Measurements from ENCODE around the gene RNF123. TPM values are rescaled to one million over a fixed set of nuclear protein-coding genes. Genes with fewer than 3 reads are reported as not detected.
"Not testable (repeated sequence)": the region's sequence is repeated elsewhere in the genome, so short reads cannot be mapped to it uniquely, and the experiment has no call there.

RNF123 gene
- total RNA-seq, 1 donor from 2014 or later, result 45.1 TPM

- H3K9me3 Mint-ChIP-seq; H3K4me3 Mint-ChIP-seq (ENCODE audit: low read depth); DNase-seq (ENCODE audit: low spot score); H3K27ac Mint-ChIP-seq; H3K27me3 Mint-ChIP-seq (ENCODE audit: low read depth); intact Hi-C loops (cut with micrococcal nuclease): not testable (repeated sequence)
- H3K36me3 Mint-ChIP-seq (ENCODE audit: low read depth), result peaks cover 15% of the 10 kb centered on the region
- H3K4me1 Mint-ChIP-seq (ENCODE audit: low read depth), result peaks cover 15% of the 10 kb centered on the region
Measured at GRCh38 chr3:49687424-49687795, 1.9 kb upstream of the RNF123 start.

DNA sequence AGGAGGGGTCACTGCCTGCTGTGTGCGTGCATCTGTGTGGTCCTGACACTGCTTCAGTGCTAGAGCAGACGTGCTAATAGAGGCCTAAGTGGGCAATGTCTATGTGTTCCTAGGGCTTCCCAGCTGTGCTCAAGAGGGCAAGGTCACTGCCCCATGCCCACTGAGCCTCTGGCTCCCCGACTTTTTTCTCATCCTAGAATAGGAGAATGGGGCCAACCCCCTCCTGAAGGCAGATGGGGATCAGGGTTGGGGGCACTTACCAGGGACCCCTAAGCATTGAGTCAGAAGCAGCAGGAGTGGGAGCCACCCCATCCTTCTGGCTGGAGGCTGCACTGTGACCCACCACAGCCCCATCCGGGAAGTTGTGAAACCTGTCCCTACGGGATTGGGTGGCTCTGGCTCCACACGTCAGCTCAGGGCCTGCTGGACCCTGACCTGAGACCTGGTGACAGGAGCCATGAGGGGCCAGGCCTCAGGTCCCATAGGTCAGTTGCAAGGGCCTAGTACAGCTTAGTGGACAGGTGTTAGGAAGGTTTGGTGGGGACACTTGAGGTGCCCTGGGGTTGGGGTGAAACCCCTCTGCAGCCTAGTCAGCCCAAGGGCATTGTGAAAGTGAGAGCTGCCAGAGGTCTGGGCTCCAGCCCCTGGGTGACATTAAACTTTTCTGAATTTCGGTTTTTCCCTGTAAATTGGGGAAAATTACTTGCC lies 865 bp upstream of the RNF123 start:
- Mint-ChIP-seq H3K27ac (peak overlapping the region; percentile 94), H3K4me3 (ENCODE audit: low read depth) (peak overlapping the region; percentile 96), H3K4me1 (ENCODE audit: low read depth) (peaks cover 18% of the 10 kb centered on the region)
- H3K36me3 Mint-ChIP-seq (ENCODE audit: low read depth); H3K27me3 Mint-ChIP-seq (ENCODE audit: low read depth); H3K9me3 Mint-ChIP-seq; DNase-seq (ENCODE audit: low spot score): not testable (repeated sequence)
- intact Hi-C loops (cut with micrococcal nuclease), result loop anchor here (1.0 kb wide), 1 partner anchor 14 kb away; the partner anchor contains the start of gene APEH

DNA sequence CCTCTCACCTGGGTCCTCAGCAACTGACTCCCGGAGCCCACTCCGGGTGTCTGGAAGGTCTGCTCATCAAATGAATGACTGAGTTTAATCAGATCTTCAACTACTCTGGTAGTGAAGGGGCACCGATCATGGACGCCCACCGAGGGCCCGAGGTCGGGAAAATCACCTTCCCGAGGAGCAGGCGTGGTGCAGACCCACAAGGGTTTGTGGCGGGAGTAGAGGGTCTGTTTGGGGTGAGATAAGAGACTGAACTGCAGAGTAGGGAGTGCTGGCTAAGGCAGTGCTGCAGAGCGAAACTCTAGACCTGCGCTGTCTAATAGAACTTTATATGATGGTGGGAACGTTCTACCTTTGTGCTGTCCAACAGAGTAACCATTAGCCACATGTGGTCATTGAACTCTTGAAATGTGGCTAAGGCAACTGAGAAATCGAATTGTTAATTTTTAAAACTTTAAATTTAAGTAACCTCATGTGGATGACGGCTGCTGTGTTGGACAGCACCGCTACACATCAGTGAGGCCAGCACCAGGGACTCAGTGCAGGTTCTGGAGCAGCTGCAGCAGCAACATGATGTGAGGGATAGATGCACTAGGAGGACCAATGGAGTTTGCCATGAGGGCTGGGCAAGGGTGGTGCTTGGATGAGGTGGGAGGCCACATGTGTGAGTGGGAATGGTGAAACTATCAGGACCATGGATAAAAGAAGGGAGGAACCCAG lies 709 bp downstream of the RNF123 start:
- intact Hi-C loops (cut with micrococcal nuclease), result loop anchor here (1.0 kb wide), 1 partner anchor 16 kb away; the partner anchor contains the start of gene APEH
- not testable (repeated sequence) for H3K36me3 Mint-ChIP-seq (ENCODE audit: low read depth); H3K27me3 Mint-ChIP-seq (ENCODE audit: low read depth); DNase-seq (ENCODE audit: low spot score); H3K9me3 Mint-ChIP-seq
- peak overlapping the region; percentile 96 for H3K4me3 Mint-ChIP-seq (ENCODE audit: low read depth)
- peak overlapping the region; percentile 94 for H3K27ac Mint-ChIP-seq
- H3K4me1 Mint-ChIP-seq (ENCODE audit: low read depth), result peaks cover 18% of the 10 kb centered on the region

DNA sequence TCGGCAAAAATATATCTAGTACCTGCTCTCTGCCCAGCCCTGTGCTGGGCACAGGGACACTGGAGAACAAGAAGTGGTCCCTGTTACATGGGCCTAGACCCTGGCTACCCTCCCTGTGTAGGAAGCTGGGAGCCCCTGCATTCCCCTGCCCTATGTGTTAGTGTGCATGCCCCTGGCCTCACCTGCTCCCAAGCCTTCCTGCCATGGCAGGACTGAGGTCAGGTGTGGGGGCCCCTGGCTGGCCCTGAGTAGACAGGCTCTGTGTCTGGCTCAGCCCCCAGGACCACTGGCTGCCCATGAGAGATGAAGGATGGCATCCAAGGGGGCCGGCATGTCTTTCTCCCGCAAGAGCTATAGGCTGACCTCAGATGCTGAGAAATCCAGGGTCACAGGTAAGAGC lies 1.5 kb downstream of the RNF123 start:
- intact Hi-C loops (cut with micrococcal nuclease); H3K27ac Mint-ChIP-seq; DNase-seq (ENCODE audit: low spot score); H3K27me3 Mint-ChIP-seq (ENCODE audit: low read depth); H3K36me3 Mint-ChIP-seq (ENCODE audit: low read depth); H3K9me3 Mint-ChIP-seq: not testable (repeated sequence)
- H3K4me1 Mint-ChIP-seq (ENCODE audit: low read depth), result peaks cover 18% of the 10 kb centered on the region
- H3K4me3 Mint-ChIP-seq (ENCODE audit: low read depth), result peak overlapping the region; percentile 96

- H3K27ac Mint-ChIP-seq; H3K27me3 Mint-ChIP-seq (ENCODE audit: low read depth); DNase-seq (ENCODE audit: low spot score); H3K4me3 Mint-ChIP-seq (ENCODE audit: low read depth); intact Hi-C loops (cut with micrococcal nuclease); H3K36me3 Mint-ChIP-seq (ENCODE audit: low read depth); H3K9me3 Mint-ChIP-seq: not testable (repeated sequence)
- H3K4me1 Mint-ChIP-seq (ENCODE audit: low read depth), result peaks cover 18% of the 10 kb centered on the region
Measured at GRCh38 chr3:49691481-49691880, 2.1 kb downstream of the RNF123 start.

DNA sequence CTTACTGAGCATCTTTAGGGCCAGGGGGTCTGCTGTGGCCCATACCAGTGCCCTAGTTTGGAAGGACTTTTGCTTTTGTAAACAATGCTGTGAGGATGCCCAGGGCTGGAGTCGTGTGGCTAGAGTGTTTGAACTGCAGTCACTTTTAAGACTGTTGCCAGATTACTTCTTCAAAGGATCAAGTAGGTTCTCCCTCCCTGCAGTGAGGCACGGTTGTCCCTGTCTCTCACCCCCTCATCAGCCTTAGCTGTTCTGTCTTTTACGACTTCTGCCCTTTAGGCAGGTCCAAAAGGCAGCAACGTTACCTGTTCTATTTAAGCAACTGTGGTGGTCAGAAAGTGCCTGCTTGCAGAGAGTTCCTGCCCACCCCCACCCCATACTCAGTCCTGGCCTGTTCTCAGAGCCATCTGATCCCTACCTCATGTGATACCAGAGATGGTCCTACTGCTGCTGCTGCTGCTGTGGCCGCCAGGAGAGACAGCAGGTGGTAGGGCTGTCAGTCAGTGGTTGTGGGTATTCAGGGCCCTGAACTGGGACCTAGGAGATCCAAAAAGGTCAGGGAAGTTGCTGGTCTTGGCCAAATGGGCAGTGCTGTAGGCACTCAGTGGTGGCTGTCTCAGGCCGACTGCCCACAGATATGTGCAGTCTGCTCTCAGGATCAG lies 5.2 kb downstream of the RNF123 start:
- H3K4me3 Mint-ChIP-seq (ENCODE audit: low read depth); intact Hi-C loops (cut with micrococcal nuclease); H3K36me3 Mint-ChIP-seq (ENCODE audit: low read depth); H3K27ac Mint-ChIP-seq; H3K9me3 Mint-ChIP-seq; DNase-seq (ENCODE audit: low spot score); H3K27me3 Mint-ChIP-seq (ENCODE audit: low read depth): not testable (repeated sequence)
- H3K4me1 Mint-ChIP-seq (ENCODE audit: low read depth), result peaks cover 15% of the 10 kb centered on the region

GRCh38 chr3:49695350-49696015 lies 6.1 kb downstream of the RNF123 start:
- not testable (repeated sequence) for H3K4me3 Mint-ChIP-seq (ENCODE audit: low read depth); H3K36me3 Mint-ChIP-seq (ENCODE audit: low read depth); H3K9me3 Mint-ChIP-seq

GRCh38 chr3:49699281-49699979 lies 10.1 kb downstream of the RNF123 start:
- Mint-ChIP-seq H3K4me1 (ENCODE audit: low read depth) (no peaks in the 10 kb centered on the region), H3K9me3 (no peaks in the 10 kb centered on the region), H3K27ac (no peak overlapping the region), H3K36me3 (ENCODE audit: low read depth) (peaks cover 8% of the 10 kb centered on the region), H3K4me3 (ENCODE audit: low read depth) (no peak overlapping the region), H3K27me3 (ENCODE audit: low read depth) (no peaks in the 10 kb centered on the region)
- DNase-seq (ENCODE audit: low spot score), result no peak
- intact Hi-C loops (cut with micrococcal nuclease), result no loop called here

More at GRCh38 chr3:49695350-49696015, 6.1 kb downstream of the RNF123 start:
- H3K27ac Mint-ChIP-seq; intact Hi-C loops (cut with micrococcal nuclease); DNase-seq (ENCODE audit: low spot score); H3K27me3 Mint-ChIP-seq (ENCODE audit: low read depth); H3K4me1 Mint-ChIP-seq (ENCODE audit: low read depth): not testable (repeated sequence)

DNA sequence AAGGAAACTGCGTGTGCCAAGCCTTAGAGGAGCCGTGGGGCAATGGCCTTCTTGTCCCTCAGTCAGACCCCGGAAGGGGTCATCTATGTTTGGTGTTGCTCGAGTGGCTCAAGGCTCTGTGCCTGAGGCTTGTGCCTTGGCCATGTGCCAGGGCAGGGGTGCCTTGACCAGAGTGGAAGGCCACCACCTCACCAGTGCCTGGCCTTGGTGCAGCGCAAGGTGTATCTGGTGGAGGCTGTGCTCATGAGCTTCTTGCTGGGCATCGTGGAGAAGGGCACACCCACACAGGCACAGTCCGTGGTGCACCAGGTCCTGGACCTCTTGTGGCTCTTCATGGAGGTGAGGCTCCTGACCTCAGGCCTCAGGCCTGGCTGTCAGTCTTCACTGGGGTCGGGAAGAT lies 10.7 kb downstream of the RNF123 start:
- H3K4me1 Mint-ChIP-seq (ENCODE audit: low read depth), result no peaks in the 10 kb centered on the region
- H3K36me3 Mint-ChIP-seq (ENCODE audit: low read depth), result peaks cover 8% of the 10 kb centered on the region
- no peaks in the 10 kb centered on the region for H3K27me3 Mint-ChIP-seq (ENCODE audit: low read depth)
- DNase-seq (ENCODE audit: low spot score), result no peak
- H3K27ac Mint-ChIP-seq, result no peak overlapping the region
- intact Hi-C loops (cut with micrococcal nuclease), result no loop called here
- no peak overlapping the region for H3K4me3 Mint-ChIP-seq (ENCODE audit: low read depth)
- no peaks in the 10 kb centered on the region for H3K9me3 Mint-ChIP-seq

DNA sequence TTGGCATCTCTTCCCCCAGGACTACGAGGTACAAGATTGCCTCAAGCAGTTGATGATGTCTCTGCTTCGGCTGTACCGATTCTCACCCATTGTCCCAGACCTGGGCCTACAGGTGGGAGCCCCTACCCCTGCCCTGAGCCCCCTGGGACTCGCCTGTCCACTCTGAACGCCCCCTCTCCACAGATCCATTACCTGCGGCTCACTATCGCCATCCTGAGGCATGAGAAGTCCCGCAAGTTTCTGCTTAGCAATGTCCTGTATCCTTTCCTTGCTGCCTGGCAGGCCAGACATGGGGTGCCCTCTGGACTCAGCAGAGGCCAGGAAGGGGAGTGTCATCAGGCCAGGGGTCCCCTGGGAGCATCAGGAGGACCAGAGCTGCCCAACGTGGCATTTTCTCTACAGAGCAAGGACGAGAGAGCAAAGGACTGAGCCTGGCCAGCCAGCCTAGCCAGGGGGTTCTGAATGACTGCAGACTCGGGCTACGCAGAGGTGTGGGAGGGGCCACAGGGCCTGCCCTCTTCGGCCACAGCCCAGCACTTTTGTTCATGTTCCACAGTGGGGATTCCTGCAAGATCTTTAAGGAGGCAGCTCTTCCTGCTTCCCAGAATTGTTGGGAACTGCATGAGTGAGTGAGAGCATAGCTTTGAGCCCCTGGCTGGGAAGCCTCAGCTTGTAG lies 11.2 kb downstream of the RNF123 start:
- Mint-ChIP-seq H3K27me3 (ENCODE audit: low read depth) (no peaks in the 10 kb centered on the region), H3K36me3 (ENCODE audit: low read depth) (peaks cover 8% of the 10 kb centered on the region), H3K4me1 (ENCODE audit: low read depth) (no peaks in the 10 kb centered on the region), H3K9me3 (no peaks in the 10 kb centered on the region), H3K27ac (no peak overlapping the region), H3K4me3 (ENCODE audit: low read depth) (no peak overlapping the region)
- DNase-seq (ENCODE audit: low spot score), result no peak
- intact Hi-C loops (cut with micrococcal nuclease), result no loop called here

DNA sequence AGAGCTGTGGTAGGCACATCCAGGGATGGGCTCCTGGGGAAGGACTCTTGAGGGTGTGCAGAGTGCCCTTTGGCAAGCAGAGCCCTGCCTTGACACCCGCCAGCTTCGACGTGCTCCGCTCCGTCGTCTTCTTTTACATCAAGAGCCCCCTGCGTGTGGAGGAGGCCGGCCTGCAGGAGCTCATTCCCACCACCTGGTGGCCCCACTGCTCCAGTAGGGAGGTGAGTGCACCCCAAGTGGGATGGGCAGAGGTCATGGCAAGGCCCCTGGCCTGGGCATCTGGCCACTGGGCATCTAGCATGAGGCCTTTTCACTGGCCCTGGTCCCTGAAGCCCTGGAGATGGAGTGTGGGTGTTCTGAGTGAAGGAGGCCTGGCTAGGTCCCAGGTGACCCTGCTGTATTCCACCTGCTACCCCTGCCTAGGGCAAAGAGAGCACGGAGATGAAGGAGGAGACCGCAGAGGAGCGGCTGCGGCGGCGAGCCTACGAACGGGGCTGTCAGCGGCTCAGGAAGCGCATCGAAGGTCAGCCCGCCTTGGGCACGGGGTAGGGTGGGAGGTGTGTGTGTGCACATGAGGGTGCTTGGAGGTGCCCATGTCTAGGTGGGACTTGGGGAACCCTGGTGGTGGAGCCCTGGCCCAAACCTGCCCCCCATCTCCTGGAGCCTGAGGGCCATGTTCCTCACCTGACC lies 12.2 kb downstream of the RNF123 start:
- intact Hi-C loops (cut with micrococcal nuclease), result loop anchor here (2.0 kb wide), 1 partner anchor 17 kb away; the partner anchor contains the start of gene AMIGO3
- H3K36me3 Mint-ChIP-seq (ENCODE audit: low read depth), result peaks cover 8% of the 10 kb centered on the region
- no peak overlapping the region for H3K27ac Mint-ChIP-seq
- no peaks in the 10 kb centered on the region for H3K9me3 Mint-ChIP-seq
- no peaks in the 10 kb centered on the region for H3K4me1 Mint-ChIP-seq (ENCODE audit: low read depth)
- no peak for DNase-seq (ENCODE audit: low spot score)
- no peaks in the 10 kb centered on the region for H3K27me3 Mint-ChIP-seq (ENCODE audit: low read depth)
- no peak overlapping the region for H3K4me3 Mint-ChIP-seq (ENCODE audit: low read depth)
